Measurements from ENCODE around the gene SRSF7.
"Not testable (repeated sequence)": the region's sequence is repeated elsewhere in the genome, so short reads cannot be mapped to it uniquely, and the experiment has no call there.

The SRSF7 gene

GRCh38 chr2:38731684-38732221 is 19.4 kb downstream of the SRSF7 start:
- no peak for DNase-seq (ENCODE audit: low read depth in 2 of 2)

DNA sequence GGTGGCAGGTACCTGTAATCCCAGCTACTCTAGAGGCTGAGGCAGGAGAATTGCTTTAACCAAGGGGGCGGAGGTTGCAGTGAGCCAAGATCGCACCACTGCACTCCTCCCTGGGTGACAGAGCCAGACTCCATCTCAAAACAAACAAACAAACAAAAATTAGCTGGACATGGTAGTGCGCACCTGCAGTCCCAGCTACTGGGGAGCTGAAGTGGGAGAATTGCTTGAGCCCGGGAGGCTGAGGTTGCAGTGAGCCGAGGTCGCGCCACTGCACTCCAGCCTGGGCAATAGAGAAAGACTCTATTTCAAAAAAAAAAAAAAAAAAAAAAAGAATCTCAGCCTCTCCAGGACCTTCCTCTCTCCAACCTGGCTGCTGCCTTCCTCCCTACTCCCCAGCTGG is 20.1 kb downstream of the SRSF7 start:
- no peak for DNase-seq (ENCODE audit: low read depth in 2 of 2)

DNA sequence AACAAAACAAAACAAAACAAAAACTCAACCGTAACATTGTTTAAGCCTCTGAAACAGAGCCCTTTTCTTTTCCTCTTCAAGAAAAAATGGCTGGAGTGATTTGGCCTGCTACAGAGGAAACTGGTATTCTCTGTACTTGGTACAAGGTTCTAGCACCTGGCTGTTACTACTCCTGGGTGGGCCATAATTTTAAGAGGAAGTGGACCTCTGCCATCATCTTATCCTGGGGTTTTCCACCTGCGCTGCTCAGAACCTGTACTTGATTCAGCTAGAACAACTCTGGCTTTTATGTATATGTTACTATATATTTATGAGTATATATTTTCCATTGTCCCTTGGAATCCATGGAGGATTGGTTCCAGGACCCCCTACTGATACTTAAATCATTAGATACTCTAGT is 22.5 kb downstream of the SRSF7 start:
- no peak for DNase-seq (ENCODE audit: low read depth in 2 of 2)

DNA sequence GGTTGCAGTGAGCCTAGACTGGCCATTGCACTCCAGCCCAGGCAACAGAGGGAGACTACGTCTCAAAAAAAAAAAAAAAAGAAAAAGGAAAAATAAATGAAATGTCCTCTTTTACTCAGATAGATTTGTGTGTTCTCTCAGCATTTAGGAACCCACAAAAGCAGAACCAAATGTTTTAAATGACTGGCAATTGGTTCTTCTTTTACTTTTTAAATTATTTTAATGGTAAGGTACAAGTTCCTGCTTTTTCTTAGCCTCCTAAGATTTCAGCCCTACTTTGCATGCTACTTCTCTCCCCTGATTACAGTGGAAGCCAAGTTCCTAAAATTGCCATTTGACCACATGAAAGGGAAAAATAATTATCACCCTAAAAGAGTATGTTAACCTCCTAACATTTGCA is 23.5 kb downstream of the SRSF7 start:
- no peak for DNase-seq (ENCODE audit: low read depth in 2 of 2)

DNA sequence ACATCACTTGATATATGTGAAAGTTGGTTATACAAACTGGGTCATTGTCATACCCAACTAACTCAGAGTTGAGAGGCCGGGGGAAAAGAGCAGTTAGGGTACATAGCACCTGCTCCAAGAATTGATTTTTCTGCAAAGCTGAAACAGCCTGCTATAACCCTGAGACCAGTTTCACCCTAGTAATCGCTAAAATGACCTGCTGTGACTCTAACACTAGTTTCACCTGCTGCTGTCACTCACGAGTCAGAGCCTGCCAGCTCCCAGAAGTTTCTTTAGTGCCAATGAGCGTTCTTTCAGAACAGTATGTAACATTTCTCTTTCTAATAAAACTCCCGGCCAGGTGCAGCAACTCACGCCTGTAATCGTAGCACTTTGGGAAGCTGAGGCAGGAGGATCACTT is 28.0 kb downstream of the SRSF7 start:
- DNase-seq (ENCODE audit: low read depth in 2 of 2) = no peak

- peak in 1 of 2 donors; percentile 52 for DNase-seq (ENCODE audit: low read depth in 2 of 2)
Measured at GRCh38 chr2:38722271-38723061, 28.7 kb downstream of the SRSF7 start.

DNA sequence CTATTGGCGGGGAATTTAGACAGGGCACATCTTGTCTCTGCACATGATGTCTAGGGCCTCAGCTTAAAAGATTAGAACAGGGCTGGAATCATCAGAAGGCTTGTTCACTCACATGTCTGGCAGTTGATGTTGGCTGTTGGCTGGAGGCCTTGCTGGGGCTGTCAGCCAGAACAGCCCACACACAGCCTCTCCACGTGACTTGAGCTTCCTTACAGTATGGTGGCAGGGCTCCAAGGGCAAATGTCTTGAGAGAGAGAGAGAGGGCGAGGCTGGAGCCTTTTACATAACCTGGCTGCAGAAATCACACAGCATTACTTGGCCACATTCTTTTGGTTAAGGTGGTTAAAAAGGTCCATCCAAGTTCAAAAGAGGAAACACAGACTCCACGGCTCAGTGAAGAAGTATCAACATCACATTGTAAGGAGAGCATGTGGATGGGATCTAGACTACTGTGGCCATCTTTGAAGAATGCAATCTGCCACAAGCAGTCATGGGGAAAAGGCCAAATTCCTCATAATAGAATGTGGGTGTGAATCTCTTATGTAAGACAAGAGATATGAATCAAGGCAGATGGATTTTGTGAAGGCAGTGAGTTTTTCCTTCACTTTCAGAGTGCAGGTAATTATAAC is 30.4 kb downstream of the SRSF7 start:
- DNase-seq (ENCODE audit: low read depth in 2 of 2) = no peak

- no peak for DNase-seq (ENCODE audit: low read depth in 2 of 2)
Measured at GRCh38 chr2:38719706-38720105, 31.5 kb downstream of the SRSF7 start.

- DNase-seq (ENCODE audit: low read depth in 2 of 2) = no peak
Measured at GRCh38 chr2:38718601-38719000, 32.6 kb downstream of the SRSF7 start.

DNA sequence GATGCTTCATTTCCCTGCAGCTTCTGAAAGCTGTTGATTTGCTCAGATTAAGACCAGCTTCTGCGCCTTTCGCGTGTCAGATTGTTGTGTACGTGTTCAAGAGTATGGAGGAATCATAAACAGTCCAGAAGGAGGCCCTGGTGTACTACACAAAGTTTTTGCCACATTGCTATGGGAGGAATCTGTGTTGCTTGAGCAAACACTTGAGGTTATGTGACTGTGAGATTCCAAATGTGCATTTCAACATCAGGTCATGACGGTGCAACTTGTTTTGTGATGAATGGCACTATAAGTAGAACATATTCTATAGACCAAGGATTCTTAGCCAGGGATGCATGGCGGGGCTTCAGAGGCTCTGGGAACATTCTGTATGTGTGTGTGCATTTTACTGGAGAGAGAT is 35.0 kb downstream of the SRSF7 start:
- DNase-seq (ENCODE audit: low read depth in 2 of 2) = no peak

GRCh38 chr2:38714941-38715340 is 36.2 kb downstream of the SRSF7 start:
- DNase-seq (ENCODE audit: low read depth in 2 of 2) = not testable (repeated sequence)

GRCh38 chr2:38713338-38713737 is 37.8 kb downstream of the SRSF7 start:
- no peak for DNase-seq (ENCODE audit: low read depth in 2 of 2)

- DNase-seq (ENCODE audit: low read depth in 2 of 2) = no peak
Measured at GRCh38 chr2:38712871-38713270, 38.3 kb downstream of the SRSF7 start.

- no peak for DNase-seq (ENCODE audit: low read depth in 2 of 2)
Measured at GRCh38 chr2:38712413-38712812, 38.7 kb downstream of the SRSF7 start.

DNA sequence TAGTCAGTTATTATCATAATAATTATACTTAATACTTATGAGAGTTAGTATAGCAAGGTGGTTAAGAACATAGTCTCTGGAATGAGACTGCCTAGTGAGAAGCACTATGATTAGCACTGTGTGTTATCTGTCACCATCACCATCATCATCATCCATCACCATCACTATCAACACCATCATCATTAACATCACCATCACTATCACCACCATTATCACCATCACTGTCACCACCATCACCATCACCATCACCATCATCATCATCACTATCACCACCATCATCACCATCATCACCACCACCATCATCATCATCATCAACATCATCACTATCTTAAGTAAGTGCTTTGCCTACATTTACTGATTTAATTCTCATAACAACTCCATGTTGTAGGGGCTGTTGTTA is 39.6 kb downstream of the SRSF7 start:
- no peak for DNase-seq (ENCODE audit: low read depth in 2 of 2)

- DNase-seq (ENCODE audit: low read depth in 2 of 2) = no peak
Measured at GRCh38 chr2:38709567-38710194, 41.5 kb downstream of the SRSF7 start.

DNA sequence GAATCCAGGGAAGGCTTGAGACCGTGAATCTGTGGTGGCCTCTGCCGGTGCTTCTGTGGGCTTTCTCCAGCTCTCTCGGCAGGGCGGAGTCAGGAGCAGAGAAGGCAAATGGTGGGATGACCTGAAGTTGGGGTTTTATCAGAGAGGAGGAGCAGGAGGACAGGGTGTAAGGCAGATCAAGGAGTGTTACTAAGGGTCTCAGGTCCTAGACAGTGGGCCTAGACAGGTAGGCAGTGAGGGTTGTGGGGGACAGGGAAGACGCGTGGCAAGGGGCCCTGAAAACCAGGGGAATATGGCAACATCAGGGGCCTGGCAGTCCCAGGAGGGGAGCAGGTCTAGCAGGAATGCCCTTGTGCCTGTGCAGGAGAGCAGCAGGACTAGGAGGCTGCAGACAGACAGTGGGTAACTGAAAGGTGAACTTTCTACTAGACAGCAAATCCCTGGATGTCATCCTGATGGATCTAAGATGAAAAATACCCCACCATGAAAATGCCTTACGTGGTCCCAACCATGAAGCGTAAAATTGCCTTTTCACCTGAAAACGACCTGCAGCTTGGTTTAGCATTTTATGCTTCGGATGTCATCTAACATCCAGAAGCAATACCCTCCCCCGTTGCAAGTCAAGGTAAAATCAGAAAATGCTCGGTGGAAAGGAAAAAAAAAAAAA is 42.1 kb downstream of the SRSF7 start:
- DNase-seq (ENCODE audit: low read depth in 2 of 2) = no peak

GRCh38 chr2:38708491-38708890 is 42.7 kb downstream of the SRSF7 start:
- DNase-seq (ENCODE audit: low read depth in 2 of 2) = not testable (repeated sequence)

DNA sequence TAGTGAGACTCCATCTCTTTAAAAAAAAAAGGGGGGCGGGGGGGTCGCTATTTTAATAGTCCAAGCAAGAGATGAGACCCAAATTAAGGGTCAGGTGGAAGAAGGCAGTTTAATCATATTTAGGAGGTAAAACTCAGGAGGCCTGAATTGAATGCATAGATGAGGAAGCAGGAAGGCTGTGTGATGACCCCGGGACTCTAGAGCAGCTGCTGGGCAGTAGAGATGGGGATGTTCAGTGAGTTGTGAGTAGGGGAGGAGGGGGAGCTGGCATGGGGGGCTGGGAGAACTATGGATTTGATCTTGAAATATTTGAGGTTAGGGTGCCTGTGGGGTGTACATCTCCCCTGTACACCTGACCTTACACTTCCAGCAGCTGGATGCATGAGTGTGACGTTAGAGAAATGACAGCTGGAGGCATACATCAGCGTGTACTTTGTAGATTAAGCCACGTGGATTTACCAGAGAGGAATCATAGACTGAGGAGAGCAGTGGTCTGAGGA is 44.3 kb downstream of the SRSF7 start:
- DNase-seq (ENCODE audit: low read depth in 2 of 2) = no peak

DNA sequence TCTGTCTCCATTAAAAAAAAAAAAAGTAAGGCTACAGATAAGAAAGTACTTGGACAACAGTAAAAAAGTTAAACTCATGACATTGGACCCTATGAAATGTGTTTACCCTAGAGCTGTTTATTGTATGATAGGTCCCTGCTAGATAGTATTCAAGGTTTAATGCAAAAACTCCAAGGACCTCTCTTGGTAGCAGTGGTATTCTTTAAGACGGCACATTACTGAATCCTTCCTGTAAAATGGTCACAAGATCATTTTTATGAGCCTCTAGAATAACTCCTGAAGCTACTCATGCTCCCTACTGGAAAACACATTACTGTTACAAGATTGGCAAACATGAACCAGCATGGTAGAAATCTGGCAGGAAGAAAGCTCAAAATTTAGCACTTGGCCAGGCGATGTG is 46.5 kb downstream of the SRSF7 start:
- DNase-seq (ENCODE audit: low read depth in 2 of 2) = no peak

DNA sequence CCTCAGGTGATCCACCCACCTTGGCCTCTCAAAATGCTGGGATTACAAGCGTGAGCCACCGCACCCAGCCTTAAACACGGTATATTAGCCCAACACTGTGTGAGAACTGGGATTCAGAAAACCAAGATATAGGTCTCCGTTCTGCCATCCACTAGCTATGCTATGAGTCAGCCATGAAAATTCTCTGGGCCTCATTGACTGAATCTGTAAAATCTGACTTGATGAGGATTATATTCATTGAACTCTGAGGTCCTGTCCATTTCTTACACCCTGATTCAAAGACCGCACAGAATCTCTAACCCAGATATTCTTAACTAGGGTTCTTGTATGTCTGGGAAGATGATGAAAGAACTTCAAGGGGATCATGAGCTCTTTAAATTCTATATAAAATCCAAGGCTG is 47.8 kb downstream of the SRSF7 start:
- DNase-seq (ENCODE audit: low read depth in 2 of 2) = not testable (repeated sequence)

GRCh38 chr2:38702413-38702812 is 48.7 kb downstream of the SRSF7 start:
- DNase-seq (ENCODE audit: low read depth in 2 of 2) = no peak
